ENCODE results near the gene VAV1. TPM values are rescaled to one million over a fixed set of nuclear protein-coding genes. Genes with fewer than 3 reads are reported as not detected.

VAV1 gene
- total and polyA plus RNA-seq, 10 of the 15 experiments (the other 5 are each of a cell fraction or from before 2014, with no cell fraction given) = 1.6 to 76.8 (median 40.7) TPM

- no peaks in the 10 kb centered on the region for H3K27me3 ChIP-seq (replicated peaks in 1 of 2; ENCODE audit: control insufficient read depth in 2 of 2, insufficient read depth in 2 of 2, low read length in 1 of 2)
- SMC1A ChIA-PET (ENCODE audit: uncharacterized antibody, unreplicated experiment) = no interaction called here
- H3K79me2 ChIP-seq (ENCODE audit: control insufficient read depth, insufficient read depth, low read length) = no peaks in the 10 kb centered on the region
- in situ Hi-C loops (cut with MboI) = no loop called here
- RAD21 ChIA-PET (ENCODE audit: unreplicated experiment) = no interaction called here
- H3K27ac ChIP-seq (ENCODE audit: control insufficient read depth, insufficient read depth) = no peak overlapping the region
- no peaks in the 10 kb centered on the region; the same call in 2 of the 3 replicates for H3K9me3 ChIP-seq (replicated peaks; ENCODE audit: control insufficient read depth, insufficient read depth, low read length)
- CTCF ChIA-PET = no interaction called here
- intact Hi-C loops (cut with micrococcal nuclease; ENCODE audit: unreplicated experiment) = no loop called here
- no peak overlapping the region for H3K4me3 ChIP-seq
- no peaks in the 10 kb centered on the region for H4K20me1 ChIP-seq (ENCODE audit: control insufficient read depth, insufficient read depth)
- BruUV-seq (replicated peaks) = no TSS peak
- 97% methylated on average over 2 of the region's 2 CpGs for WGBS (ENCODE audit: insufficient coverage, insufficient replicate concordance, low lambda C conversion rate, missing lambda C conversion rate)
- no peaks in the 10 kb centered on the region for H3K4me1 ChIP-seq (ENCODE audit: control insufficient read depth, insufficient read depth, low read length)
- H3K9ac ChIP-seq (ENCODE audit: control insufficient read depth, insufficient read depth, low read length) = no peak overlapping the region
- no peak for DNase-seq (ENCODE audit: low read depth, low spot score)
- peaks cover 14 to 32% of the 10 kb centered on the region in 2 experiments for H3K36me3 ChIP-seq (ENCODE audit: control insufficient read depth in 2 of 2, insufficient read depth in 2 of 2, low read length in 1 of 2)
- TF ChIP-seq EP300 (IDR thresholded peaks at IDR 0.05; ENCODE audit: borderline replicate concordance in 1 of 2, control insufficient read depth in 1 of 2, low read depth in 2 of 2, low read length in 2 of 2) (no peak), MYB (IDR thresholded peaks at IDR 0.05; ENCODE audit: borderline replicate concordance, low read depth, low read length) (no peak)
- no peak for FAIRE-seq
- no peak overlapping the region for H3K4me2 ChIP-seq (ENCODE audit: control insufficient read depth, insufficient read depth)
- ATAC-seq = no peak
- H2AFZ ChIP-seq (ENCODE audit: control insufficient read depth, low read depth, low read length) = no peak overlapping the region
- POLR2A ChIA-PET = no interaction called here
Observed at GRCh38 chr19:6837525-6837924, 65.0 kb downstream of the VAV1 start.

GRCh38 chr19:6838062-6838655 lies 65.7 kb downstream of the VAV1 start:
- RAD21 ChIA-PET (ENCODE audit: unreplicated experiment) = no interaction called here
- no peaks in the 10 kb centered on the region for H3K79me2 ChIP-seq (ENCODE audit: control insufficient read depth, insufficient read depth, low read length)
- intact Hi-C loops (cut with micrococcal nuclease; ENCODE audit: unreplicated experiment) = no loop called here
- H3K36me3 ChIP-seq (ENCODE audit: control insufficient read depth in 2 of 2, insufficient read depth in 2 of 2, low read length in 1 of 2) = peaks cover 13 to 29% of the 10 kb centered on the region in 2 experiments
- no peak overlapping the region for H2AFZ ChIP-seq (ENCODE audit: control insufficient read depth, low read depth, low read length)
- ATAC-seq (no peak), DNase-seq (ENCODE audit: low read depth, low spot score) (no peak), FAIRE-seq (no peak)
- CTCF ChIA-PET = no interaction called here
- no peak overlapping the region for H3K9ac ChIP-seq (ENCODE audit: control insufficient read depth, insufficient read depth, low read length)
- no peak overlapping the region for H3K4me3 ChIP-seq
- H4K20me1 ChIP-seq (ENCODE audit: control insufficient read depth, insufficient read depth) = no peaks in the 10 kb centered on the region
- no TSS peak for BruUV-seq (replicated peaks)
- no peaks in the 10 kb centered on the region; the same call in 2 of the 3 replicates for H3K9me3 ChIP-seq (replicated peaks; ENCODE audit: control insufficient read depth, insufficient read depth, low read length)
- no peak overlapping the region for H3K4me2 ChIP-seq (ENCODE audit: control insufficient read depth, insufficient read depth)
- in situ Hi-C loops (cut with MboI) = no loop called here
- no peaks in the 10 kb centered on the region for H3K27me3 ChIP-seq (replicated peaks in 1 of 2; ENCODE audit: control insufficient read depth in 2 of 2, insufficient read depth in 2 of 2, low read length in 1 of 2)
- 98% methylated on average over 3 of the region's 3 CpGs for WGBS (ENCODE audit: insufficient coverage, insufficient replicate concordance, low lambda C conversion rate, missing lambda C conversion rate)
- SMC1A ChIA-PET (ENCODE audit: uncharacterized antibody, unreplicated experiment) = no interaction called here
- no peak overlapping the region for H3K27ac ChIP-seq (ENCODE audit: control insufficient read depth, insufficient read depth)
- no peaks in the 10 kb centered on the region for H3K4me1 ChIP-seq (ENCODE audit: control insufficient read depth, insufficient read depth, low read length)
- POLR2A ChIA-PET = no interaction called here
- TF ChIP-seq WRNIP1 (IDR thresholded peaks at IDR 0.05; ENCODE audit: borderline replicate concordance, low read depth, low read length) = no peak
- TF ChIP-seq MXI1 (IDR thresholded peaks at IDR 0.05; ENCODE audit: low read depth, low read length) = no peak
- TF ChIP-seq NFYB (IDR thresholded peaks at IDR 0.05; ENCODE audit: insufficient read depth, low read depth, low read length) = no peak
- TF ChIP-seq BCLAF1 (IDR thresholded peaks at IDR 0.05) = no peak
- no peak for TF ChIP-seq RELB (IDR thresholded peaks at IDR 0.05; ENCODE audit: low read depth)
- no peak for TF ChIP-seq YBX1 (IDR thresholded peaks at IDR 0.05)
- no peak for TF ChIP-seq DPF2 (IDR thresholded peaks at IDR 0.05)
- TF ChIP-seq YY1 (IDR thresholded peaks at IDR 0.05; ENCODE audit: low read depth, low read length) = no peak
- no peak for TF ChIP-seq JUND (IDR thresholded peaks at IDR 0.05; ENCODE audit: low read depth, low read length)
- no peak for TF ChIP-seq IKZF2 (IDR thresholded peaks at IDR 0.05)

Data from GM12878 (cell line).